IPS-11a (cell line): ENCODE results near the gene PRR33.
"Not testable (repeated sequence)": the region's sequence is repeated elsewhere in the genome, so short reads cannot be mapped to it uniquely, and the experiment has no call there.

Experiments
- H3K4me3 ChIP-seq: one replicate; pipeline ENCODE4 v1.5.1; 2013; ENCODE audit warnings: low read depth, low read length, control low read depth

The PRR33 gene

GRCh38 chr11:1891831-1892115, at the start of gene PRR33:
Gene PRR33, minus strand, starts transcription at chr11:1891895. Its CDS starts 1,311 bp downstream, at chr11:1890584.
- no peak within 1 kb of the TSS for H3K4me3 ChIP-seq

GRCh38 chr11:1939788-1940187, 48.1 kb upstream of the PRR33 start:
- H3K4me3 ChIP-seq = not testable (repeated sequence)

GRCh38 chr11:1939006-1939625, 47.4 kb upstream of the PRR33 start:
- no peak overlapping the region for H3K4me3 ChIP-seq

GRCh38 chr11:1938343-1939005, 46.8 kb upstream of the PRR33 start:
- no peak overlapping the region for H3K4me3 ChIP-seq

- H3K4me3 ChIP-seq = no peak overlapping the region
Measured at GRCh38 chr11:1937616-1938342, 46.1 kb upstream of the PRR33 start.

- no peak overlapping the region for H3K4me3 ChIP-seq
Measured at GRCh38 chr11:1936781-1937615, 45.3 kb upstream of the PRR33 start.

- H3K4me3 ChIP-seq = no peak overlapping the region
Measured at GRCh38 chr11:1936072-1936780, 44.5 kb upstream of the PRR33 start.

GRCh38 chr11:1935156-1936071, 43.7 kb upstream of the PRR33 start:
- no peak overlapping the region for H3K4me3 ChIP-seq

- H3K4me3 ChIP-seq = no peak overlapping the region
Measured at GRCh38 chr11:1934335-1935155, 42.9 kb upstream of the PRR33 start.

- H3K4me3 ChIP-seq = no peak overlapping the region
Measured at GRCh38 chr11:1933416-1934334, 42.0 kb upstream of the PRR33 start.

GRCh38 chr11:1932681-1933080, 41.0 kb upstream of the PRR33 start:
- no peak overlapping the region for H3K4me3 ChIP-seq

GRCh38 chr11:1932105-1932480, 40.4 kb upstream of the PRR33 start:
- H3K4me3 ChIP-seq = no peak overlapping the region

GRCh38 chr11:1931341-1932104, 39.8 kb upstream of the PRR33 start:
- no peak overlapping the region for H3K4me3 ChIP-seq

- no peak overlapping the region for H3K4me3 ChIP-seq
Measured at GRCh38 chr11:1930462-1930830, 38.8 kb upstream of the PRR33 start.

- H3K4me3 ChIP-seq = no peak overlapping the region
Measured at GRCh38 chr11:1929621-1930461, 38.1 kb upstream of the PRR33 start.

- H3K4me3 ChIP-seq = no peak overlapping the region
Measured at GRCh38 chr11:1928891-1929541, 37.3 kb upstream of the PRR33 start.
